ENCODE results near the gene DUSP19.

The DUSP19 gene

GRCh38 chr2:183124222-183124956, 45.8 kb downstream of the DUSP19 start, which contains the start of gene NUP35:
TSS of gene NUP35 (plus strand) at chr2:183124443. CDS start at chr2:183124458, 15 bp downstream.
- ChIA-PET POLR2A (no interaction called here), CTCF (interaction anchor here (0.8 to 2.9 kb wide), 3 partner anchors 10 to 46 kb away, joined by 3 to 6 read pairs (median 3); partner anchors contain the start of gene DUSP19)

GRCh38 chr2:183124957-183125255, 46.4 kb downstream of the DUSP19 start:
- no peak for TF ChIP-seq CTCF (IDR thresholded peaks at IDR 0.05; ENCODE audit: control extremely low read depth, extremely low read depth, low read depth, missing control alignments)
- ChIA-PET POLR2A (no interaction called here), CTCF (interaction anchor here (0.8 to 2.9 kb wide), 3 partner anchors 11 to 46 kb away, joined by 3 to 6 read pairs (median 3); partner anchors contain the start of gene DUSP19)
- no peak for DNase-seq (ENCODE audit: extremely low spot score)

More at GRCh38 chr2:183124222-183124956, 45.8 kb downstream of the DUSP19 start, which contains the start of gene NUP35:
- peak; percentile 80 for DNase-seq (ENCODE audit: extremely low spot score)
- no peak for TF ChIP-seq CTCF (IDR thresholded peaks at IDR 0.05; ENCODE audit: control extremely low read depth, extremely low read depth, low read depth, missing control alignments)

GRCh38 chr2:183125659-183126341, 47.3 kb downstream of the DUSP19 start:
- no peak for TF ChIP-seq CTCF (IDR thresholded peaks at IDR 0.05; ENCODE audit: control extremely low read depth, extremely low read depth, low read depth, missing control alignments)
- ChIA-PET POLR2A (no interaction called here), CTCF (interaction anchor here (1.0 kb wide), 1 partner anchor 9 kb away, joined by 3 read pairs; no protein-coding TSS in a partner anchor)
- DNase-seq (ENCODE audit: extremely low spot score), result no peak

GRCh38 chr2:183126635-183127034, 48.1 kb downstream of the DUSP19 start:
- POLR2A ChIA-PET, result no interaction called here
- no peak for TF ChIP-seq CTCF (IDR thresholded peaks at IDR 0.05; ENCODE audit: control extremely low read depth, extremely low read depth, low read depth, missing control alignments)
- CTCF ChIA-PET, result interaction anchor here (0.6 to 1.6 kb wide), 4 partner anchors 10 to 48 kb away, joined by 3 to 4 read pairs (median 3); partner anchors contain the start of gene DUSP19
- no peak for DNase-seq (ENCODE audit: extremely low spot score)

- no peak for TF ChIP-seq CTCF (IDR thresholded peaks at IDR 0.05; ENCODE audit: control extremely low read depth, extremely low read depth, low read depth, missing control alignments)
- ChIA-PET POLR2A (no interaction called here), CTCF (no interaction called here)
- no peak for DNase-seq (ENCODE audit: extremely low spot score)
Measured at GRCh38 chr2:183134016-183134415, 55.5 kb downstream of the DUSP19 start.

- no peak for DNase-seq (ENCODE audit: extremely low spot score)
- ChIA-PET CTCF (interaction anchor here (1.2 kb wide), 1 partner anchor 10 kb away, joined by 4 read pairs; no protein-coding TSS in a partner anchor), POLR2A (no interaction called here)
- no peak for TF ChIP-seq CTCF (IDR thresholded peaks at IDR 0.05; ENCODE audit: control extremely low read depth, extremely low read depth, low read depth, missing control alignments)
Measured at GRCh38 chr2:183148955-183149354, 70.4 kb downstream of the DUSP19 start.
